Gastrocnemius medialis (tissue), 4 donors: ENCODE measurements around the gene TRAF3IP3. TPM values are rescaled to one million over a fixed set of nuclear protein-coding genes. Genes with fewer than 3 reads are reported as not detected.

Source experiments
- ATAC-seq, 2 donors: fragments of 150-250 bp; one replicate each; pipeline ENCODE4 v1.9.1; 2016
- DNase-seq, 2 donors: peaks; one replicate each; pipeline ENCODE4 v3.0.0-alpha.2; 2019
- H3K27ac ChIP-seq, 4 donors: fragments of 200-600 bp; sonication (generic); 1 replicate in 1 of 4; 2 replicates in 3 of 4; pipeline ENCODE4 v1.5.1; 2016 to 2018; ENCODE audit warnings: mild to moderate bottlenecking in 2 of 4, moderate library complexity in 1 of 4
- H3K27me3 ChIP-seq, 3 donors: fragments of 200-600 bp; sonication (generic) in 2 of 3; 1 replicate in 1 of 3; 2 replicates in 2 of 3; pipeline versions ENCODE4 v1.5.1 to v1.6.0; 2016 to 2019; ENCODE audit warnings: mild to moderate bottlenecking in 1 of 3, moderate library complexity in 1 of 3
- H3K36me3 ChIP-seq, 2 donors: fragments of 200-600 bp; sonication (generic) in 1 of 2; one replicate each; pipeline ENCODE4 v1.5.1; 2017 to 2018
- H3K4me1 ChIP-seq, 2 donors: fragments of 200-600 bp; sonication (generic) in 1 of 2; one replicate each; pipeline ENCODE4 v1.5.1; 2016 to 2017; ENCODE audit warnings: mild to moderate bottlenecking in 2 of 2
- H3K4me3 ChIP-seq, 4 donors: fragments of 200-600 bp; sonication (generic) in 3 of 4; 1 replicate in 1 of 4; 2 replicates in 3 of 4; pipeline ENCODE4 v1.5.1; 2016 to 2019; ENCODE audit warnings: mild to moderate bottlenecking in 2 of 4
- H3K9me3 ChIP-seq, 3 donors: fragments of 200-600 bp; sonication (generic) in 2 of 3; 1 replicate in 1 of 3; 2 replicates in 2 of 3; pipeline ENCODE4 v1.5.1; 2016 to 2019
- CTCF ChIP-seq, 5 experiments: fragments of 450-650 bp in 3 of 5; fragments of 200-600 bp in 2 of 5; sonication (generic) in 2 of 5; IDR thresholded peaks in 4 of 5; conservative IDR thresholded peaks in 1 of 5; 1 replicate in 4 of 5; 2 replicates in 1 of 5; pipeline ENCODE4 v1.5.1; 2016 to 2019; ENCODE audit warnings: antibody characterized with exemption in 5 of 5, mild to moderate bottlenecking in 3 of 5, moderate library complexity in 3 of 5
- POLR2A ChIP-seq, 2 donors: fragments of 450-650 bp; IDR thresholded peaks; one replicate each; pipeline ENCODE4 v1.6.1; 2017; ENCODE audit warnings: antibody characterized with exemption in 2 of 2, mild to moderate bottlenecking in 2 of 2, moderate library complexity in 2 of 2
- in situ Hi-C, 4 donors: fragments of 200-750 bp; cut with MboI; loops; one replicate each; pipeline versions ENCODE4 v1.15.0 to v1.8.0; 2017; ENCODE audit warnings: low sequenced_read_pairs in 4 of 4
- intact Hi-C: fragments of 100-400 bp; cut with DNase I; formaldehyde crosslinking; loops from one replicate; pipeline ENCODE4 v1.15.1; 2023; ENCODE audit warnings: low total_unique reads
- total RNA-seq, 4 donors: library from RNA; depleted of rRNA; stranded (reverse); fragments of >200 nt; gene quantifications; one replicate each; pipeline versions ENCODE4 v1.1.0 to v1.2.3, GENCODE V29; 2016

TRAF3IP3 gene
- total RNA-seq, 4 donors from 2014 or later = 0.16 to 1.5 (median 0.35) TPM; not detected in 1

GRCh38 chr1:209729436-209729835 is 26.4 kb upstream of the TRAF3IP3 start:
- Histone ChIP-seq H3K36me3 (no peaks in the 10 kb centered on the region), H3K27me3 (no peaks in the 10 kb centered on the region), H3K9me3 (no peaks in the 10 kb centered on the region), H3K4me1 (no peaks in the 10 kb centered on the region), H3K4me3 (no peak overlapping the region), H3K27ac (no peak overlapping the region)
- TF ChIP-seq POLR2A (IDR thresholded peaks at IDR 0.05) (no peak), CTCF (IDR thresholded peaks at IDR 0.05 in 4 of 5, conservative IDR thresholded peaks at IDR 0.05 in 1 of 5) (no peak)
- DNase-seq = no peak
- no peak for ATAC-seq
- in situ Hi-C loops = no loop called here
- intact Hi-C loops = no loop called here

- Histone ChIP-seq H3K27me3 (no peaks in the 10 kb centered on the region), H3K36me3 (no peaks in the 10 kb centered on the region), H3K4me1 (no peaks in the 10 kb centered on the region), H3K27ac (no peak overlapping the region), H3K9me3 (no peaks in the 10 kb centered on the region), H3K4me3 (no peak overlapping the region)
- intact Hi-C loops = no loop called here
- no peak for ATAC-seq
- TF ChIP-seq CTCF (IDR thresholded peaks at IDR 0.05 in 4 of 5, conservative IDR thresholded peaks at IDR 0.05 in 1 of 5) (no peak), POLR2A (IDR thresholded peaks at IDR 0.05) (no peak)
- DNase-seq = no peak
- in situ Hi-C loops = no loop called here
Measured at GRCh38 chr1:209732725-209733124, 23.1 kb upstream of the TRAF3IP3 start.

GRCh38 chr1:209733409-209734192 is 22.3 kb upstream of the TRAF3IP3 start:
- H3K27ac ChIP-seq = no peak overlapping the region
- H3K27me3 ChIP-seq = no peaks in the 10 kb centered on the region
- no peak overlapping the region for H3K4me3 ChIP-seq
- no peak for DNase-seq
- H3K36me3 ChIP-seq = no peaks in the 10 kb centered on the region
- in situ Hi-C loops (no loop called here), intact Hi-C loops (no loop called here)
- peak; percentile 73 to 75 for ATAC-seq
- no peaks in the 10 kb centered on the region for H3K9me3 ChIP-seq
- no peaks in the 10 kb centered on the region for H3K4me1 ChIP-seq
- TF ChIP-seq POLR2A (IDR thresholded peaks at IDR 0.05) = no peak
- TF ChIP-seq CTCF (IDR thresholded peaks at IDR 0.05 in 4 of 5, conservative IDR thresholded peaks at IDR 0.05 in 1 of 5) = no peak

- Histone ChIP-seq H3K27ac (no peak overlapping the region), H3K4me3 (no peak overlapping the region), H3K27me3 (no peaks in the 10 kb centered on the region), H3K9me3 (no peaks in the 10 kb centered on the region), H3K4me1 (no peaks in the 10 kb centered on the region), H3K36me3 (no peaks in the 10 kb centered on the region)
- no peak for DNase-seq
- no peak for ATAC-seq
- TF ChIP-seq POLR2A (IDR thresholded peaks at IDR 0.05) = no peak
- no peak for TF ChIP-seq CTCF (IDR thresholded peaks at IDR 0.05 in 4 of 5, conservative IDR thresholded peaks at IDR 0.05 in 1 of 5)
- intact Hi-C loops = no loop called here
- in situ Hi-C loops = no loop called here
Measured at GRCh38 chr1:209736490-209737117, 19.2 kb upstream of the TRAF3IP3 start.
